ENCODE measurements around the gene UQCC2.

Gene UQCC2

GRCh38 chr6:33694977-33695376, 16.5 kb downstream of the UQCC2 start:
- peaks cover 99% of the 10 kb centered on the region for H3K36me3 ChIP-seq (ENCODE audit: control insufficient read depth, low read length)
- peaks cover 3% of the 10 kb centered on the region; the same call in 1 of the 2 replicates for H3K79me2 ChIP-seq (ENCODE audit: control insufficient read depth, low read length)
- no peaks in the 10 kb centered on the region for H3K9me3 ChIP-seq (ENCODE audit: control insufficient read depth, insufficient read depth, low read length)
- H3K4me2 ChIP-seq (ENCODE audit: low read length) = no peak overlapping the region
- peaks cover 31% of the 10 kb centered on the region for H3F3A ChIP-seq (ENCODE audit: control insufficient read depth, insufficient read depth)
- no peak overlapping the region for H3K4me3 ChIP-seq (ENCODE audit: low read length)
- no peak overlapping the region for H3K27ac ChIP-seq (ENCODE audit: low read depth, low read length)
- H3K9me2 ChIP-seq (replicated peaks; ENCODE audit: control insufficient read depth, low read length) = no peaks in the 10 kb centered on the region
- H3K27me3 ChIP-seq (ENCODE audit: control insufficient read depth, low read length) = no peaks in the 10 kb centered on the region
- 0 out of 2 replicates have a peak, but pooled peaks cover 5% of the 10 kb centered on the region for H4K20me1 ChIP-seq (ENCODE audit: control insufficient read depth, insufficient read depth, low read depth, low read length)
- TF ChIP-seq CTCF (IDR thresholded peaks at IDR 0.05; ENCODE audit: low read depth, low read length, poor library complexity, severe bottlenecking) (no peak), EZH2phosphoT487 (IDR thresholded peaks at IDR 0.05; ENCODE audit: borderline replicate concordance, low read length) (no peak)
- H3K4me1 ChIP-seq (ENCODE audit: control insufficient read depth, low read length) = peaks cover 76% of the 10 kb centered on the region

GRCh38 chr6:33694401-33694931, 17.0 kb downstream of the UQCC2 start:
- no peaks in the 10 kb centered on the region for H3K9me2 ChIP-seq (replicated peaks; ENCODE audit: control insufficient read depth, low read length)
- no peak overlapping the region for H3K27ac ChIP-seq (ENCODE audit: low read depth, low read length)
- H3K4me2 ChIP-seq (ENCODE audit: low read length) = no peak overlapping the region
- no peak for TF ChIP-seq EZH2phosphoT487 (IDR thresholded peaks at IDR 0.05; ENCODE audit: borderline replicate concordance, low read length)
- no peak for TF ChIP-seq CTCF (IDR thresholded peaks at IDR 0.05; ENCODE audit: low read depth, low read length, poor library complexity, severe bottlenecking)
- 0 out of 2 replicates have a peak, but pooled peaks cover 5% of the 10 kb centered on the region for H4K20me1 ChIP-seq (ENCODE audit: control insufficient read depth, insufficient read depth, low read depth, low read length)
- no peaks in the 10 kb centered on the region for H3K9me3 ChIP-seq (ENCODE audit: control insufficient read depth, insufficient read depth, low read length)
- peaks cover 73% of the 10 kb centered on the region for H3K4me1 ChIP-seq (ENCODE audit: control insufficient read depth, low read length)
- peaks cover 99% of the 10 kb centered on the region for H3K36me3 ChIP-seq (ENCODE audit: control insufficient read depth, low read length)
- peaks cover 3% of the 10 kb centered on the region; the same call in 1 of the 2 replicates for H3K79me2 ChIP-seq (ENCODE audit: control insufficient read depth, low read length)
- H3F3A ChIP-seq (ENCODE audit: control insufficient read depth, insufficient read depth) = peaks cover 26% of the 10 kb centered on the region
- no peak overlapping the region for H3K4me3 ChIP-seq (ENCODE audit: low read length)
- H3K27me3 ChIP-seq (ENCODE audit: control insufficient read depth, low read length) = no peaks in the 10 kb centered on the region

- Histone ChIP-seq H3K4me3 (ENCODE audit: low read length) (no peak overlapping the region), H4K20me1 (ENCODE audit: control insufficient read depth, insufficient read depth, low read depth, low read length) (0 out of 2 replicates have a peak, but pooled peaks cover 5% of the 10 kb centered on the region), H3K27me3 (ENCODE audit: control insufficient read depth, low read length) (no peaks in the 10 kb centered on the region), H3K9me2 (replicated peaks; ENCODE audit: control insufficient read depth, low read length) (no peaks in the 10 kb centered on the region), H3K79me2 (ENCODE audit: control insufficient read depth, low read length) (peaks cover 3% of the 10 kb centered on the region; the same call in 1 of the 2 replicates), H3K36me3 (ENCODE audit: control insufficient read depth, low read length) (peaks cover 100% of the 10 kb centered on the region), H3K4me1 (ENCODE audit: control insufficient read depth, low read length) (peaks cover 65% of the 10 kb centered on the region), H3K9me3 (ENCODE audit: control insufficient read depth, insufficient read depth, low read length) (no peaks in the 10 kb centered on the region), H3K4me2 (ENCODE audit: low read length) (0 out of 2 replicates have a peak overlapping the region, but pooled peaks have one; percentile 15), H3K27ac (ENCODE audit: low read depth, low read length) (peak overlapping the region; percentile 5; the same call in 1 of the 2 replicates), H3F3A (ENCODE audit: control insufficient read depth, insufficient read depth) (peaks cover 19% of the 10 kb centered on the region; the same call in 1 of the 2 replicates)
- TF ChIP-seq EZH2phosphoT487 (IDR thresholded peaks at IDR 0.05; ENCODE audit: borderline replicate concordance, low read length) = no peak
- TF ChIP-seq CTCF (IDR thresholded peaks at IDR 0.05; ENCODE audit: low read depth, low read length, poor library complexity, severe bottlenecking) = no peak
These were observed 18.1 kb downstream of the UQCC2 start for GRCh38 chr6:33693186-33694105.
